CD4-positive, alpha-beta T cell treated with Interleukin-17A for 4 hours (primary cell): ENCODE measurements around the gene KANSL1L.
"Not testable (repeated sequence)": the region's sequence is repeated elsewhere in the genome, so short reads cannot be mapped to it uniquely, and the experiment has no call there.

ENCODE experiments used
- DNase-seq: peaks from one replicate; pipeline ENCODE4 v3.0.0-alpha.2; 2020; ENCODE audit warnings: mixed read lengths

The KANSL1L gene

GRCh38 chr2:210171309-210172218 lies at the start of gene KANSL1L:
Gene KANSL1L (minus strand): TSS chr2:210171409. CDS start chr2:210154582, 16,827 bp downstream.
- peak; percentile 99 for DNase-seq

GRCh38 chr2:210215120-210215519 lies 43.9 kb upstream of the KANSL1L start:
- no peak for DNase-seq

- no peak for DNase-seq
These were observed 39.0 kb upstream of the KANSL1L start for GRCh38 chr2:210210185-210210584.

- no peak for DNase-seq
These were observed 36.7 kb upstream of the KANSL1L start for GRCh38 chr2:210207929-210208328.

- DNase-seq: no peak
These were observed 32.3 kb upstream of the KANSL1L start for GRCh38 chr2:210203558-210203957.

GRCh38 chr2:210203147-210203546 lies 31.9 kb upstream of the KANSL1L start:
- no peak for DNase-seq

GRCh38 chr2:210199854-210200253 lies 28.6 kb upstream of the KANSL1L start:
- DNase-seq: no peak

GRCh38 chr2:210199186-210199765 lies 28.1 kb upstream of the KANSL1L start:
- no peak for DNase-seq

GRCh38 chr2:210198326-210198725 lies 27.1 kb upstream of the KANSL1L start:
- DNase-seq: no peak

- DNase-seq: no peak
These were observed 26.5 kb upstream of the KANSL1L start for GRCh38 chr2:210197720-210198119.

- no peak for DNase-seq
These were observed 24.1 kb upstream of the KANSL1L start for GRCh38 chr2:210195101-210195852.

- no peak for DNase-seq
These were observed 19.1 kb upstream of the KANSL1L start for GRCh38 chr2:210190345-210190744.

- DNase-seq: no peak
These were observed 18.4 kb upstream of the KANSL1L start for GRCh38 chr2:210189452-210190138.

GRCh38 chr2:210188755-210189154 lies 17.5 kb upstream of the KANSL1L start:
- no peak for DNase-seq

- DNase-seq: no peak
These were observed 17.0 kb upstream of the KANSL1L start for GRCh38 chr2:210188190-210188589.

- DNase-seq: not testable (repeated sequence)
These were observed 12.7 kb upstream of the KANSL1L start for GRCh38 chr2:210183936-210184335.

GRCh38 chr2:210181606-210182088 lies 10.4 kb upstream of the KANSL1L start:
- peak; percentile 45 for DNase-seq

- DNase-seq: not testable (repeated sequence)
These were observed 9.9 kb upstream of the KANSL1L start for GRCh38 chr2:210181033-210181605.

- no peak for DNase-seq
These were observed 9.3 kb upstream of the KANSL1L start for GRCh38 chr2:210180477-210180876.

GRCh38 chr2:210179351-210179990 lies 8.3 kb upstream of the KANSL1L start:
- no peak for DNase-seq

GRCh38 chr2:210177769-210178168 lies 6.6 kb upstream of the KANSL1L start:
- DNase-seq: no peak

GRCh38 chr2:210177115-210177514 lies 5.9 kb upstream of the KANSL1L start:
- not testable (repeated sequence) for DNase-seq
